ENCODE measurements around the gene NCOR1. TPM values are rescaled to one million over a fixed set of nuclear protein-coding genes. Genes with fewer than 3 reads are reported as not detected.

NCOR1 gene
- total and polyA plus RNA-seq, 2 of the 8 experiments (the other 6 are each of a cell fraction or from before 2014, with no cell fraction given), result 65.4 to 142 TPM

- Histone ChIP-seq H3K4ac (replicated peaks; ENCODE audit: insufficient read length, low read depth, low read length) (no peak overlapping the region), H3K56ac (replicated peaks; ENCODE audit: insufficient read length, low read depth, low read length) (no peak overlapping the region), H3K27ac (ENCODE audit: low read depth, low read length) (no peak overlapping the region), H3K4me3 (ENCODE audit: extremely low read depth in 1 of 4, insufficient read depth in 2 of 4, low read depth in 3 of 4, low read length in 4 of 4) (peak overlapping the region in 1 of 4 experiments; percentile 85; a peak in 1 of 8 replicates), H4K8ac (ENCODE audit: extremely low read depth, insufficient read depth, low read length) (no peak overlapping the region), H4K5ac (ENCODE audit: insufficient read length, low read depth, low read length) (no peak overlapping the region), H2BK5ac (ENCODE audit: low read depth, low read length) (no peak overlapping the region), H4K20me1 (replicated peaks in 1 of 2; ENCODE audit: control insufficient read depth in 1 of 2, insufficient read depth in 2 of 2, low read length in 2 of 2) (peaks cover 3 to 4% of the 10 kb centered on the region in 2 experiments), H3K18ac (ENCODE audit: extremely low read depth, low read length) (no peak overlapping the region), H3K36me3 (ENCODE audit: control insufficient read depth in 2 of 4, insufficient read depth in 4 of 4, low read length in 3 of 4) (peaks cover 8 to 21% (median 17%) of the 10 kb centered on the region in 4 experiments), H3K79me1 (ENCODE audit: low read depth, low read length) (peaks cover 8% of the 10 kb centered on the region), H2BK20ac (ENCODE audit: low read length) (no peak overlapping the region), H3K79me2 (ENCODE audit: control insufficient read depth in 1 of 2, insufficient read depth in 2 of 2, low read length in 2 of 2) (peaks cover 10 to 29% of the 10 kb centered on the region in 2 experiments), H2BK120ac (replicated peaks; ENCODE audit: low read depth, low read length) (no peak overlapping the region), H3K9me3 (ENCODE audit: insufficient read depth in 2 of 2, low read depth in 1 of 2, low read length in 1 of 2) (no peaks in the 10 kb centered on the region; a peak in 1 of 4 replicates), H3K9ac (replicated peaks in 1 of 4; ENCODE audit: extremely low read depth in 1 of 4, low read depth in 3 of 4, low read length in 3 of 4) (no peak overlapping the region), H2AFZ (ENCODE audit: low read length) (no peak overlapping the region), H2BK15ac (ENCODE audit: low read length) (no peak overlapping the region), H3K14ac (ENCODE audit: insufficient read length) (no peak overlapping the region), H3K27me3 (replicated peaks in 1 of 4; ENCODE audit: control insufficient read depth in 3 of 4, extremely low read depth in 1 of 4, insufficient read depth in 3 of 4, low read length in 3 of 4) (no peaks in the 10 kb centered on the region), H2AK5ac (ENCODE audit: low read depth, low read length) (no peak overlapping the region), H3K23ac (ENCODE audit: insufficient read length) (no peak overlapping the region), H4K91ac (replicated peaks; ENCODE audit: insufficient read length, low read length) (no peak overlapping the region), H3K23me2 (ENCODE audit: low read depth, low read length) (peaks cover 4% of the 10 kb centered on the region), H3K4me1 (replicated peaks in 1 of 4; ENCODE audit: control insufficient read depth in 3 of 4, insufficient read depth in 4 of 4, low read length in 3 of 4) (peaks cover 0 to 6% (median 2%) of the 10 kb centered on the region in 4 experiments; a peak in 3 of 7 replicates), H3K4me2 (ENCODE audit: insufficient read depth in 1 of 2, low read depth in 2 of 2, low read length in 2 of 2) (0 out of 4 replicates have a peak overlapping the region, but pooled peaks of 1 of the 2 experiments have one; percentile 50), H2BK12ac (ENCODE audit: low read depth, low read length) (no peak overlapping the region)
- no peak for FAIRE-seq
- WGBS, 2 experiments (ENCODE audit: extremely low coverage in 1 of 2, insufficient coverage in 1 of 2, insufficient read length in 1 of 2, insufficient replicate concordance in 2 of 2, low coverage in 1 of 2, low lambda C conversion rate in 2 of 2, missing lambda C conversion rate in 1 of 2), result 85% methylated on average over 3 of the region's 4 CpGs; no CpG with 5 or more reads in 1 of the 2 experiments
- ChIA-PET CTCF (ENCODE audit: partially characterized antibody) (interaction anchor here (0.9 to 4.6 kb wide), 10 partner anchors 16 to 170 kb away, joined by 3 to 38 read pairs (median 4); partner anchors contain the start of gene ADORA2B), POLR2A (ENCODE audit: partially characterized antibody) (interaction anchor here (1.5 to 4.5 kb wide), 5 partner anchors 11 to 219 kb away, joined by 6 to 41 read pairs (median 14); partner anchors contain the start of genes ADORA2B and PIGL)
- TF ChIP-seq SAP30 (IDR thresholded peaks at IDR 0.05; ENCODE audit: insufficient read depth, insufficient replicate concordance, low read length) (no peak), ATF3 (IDR thresholded peaks at IDR 0.05; ENCODE audit: insufficient read depth, low read depth, low read length) (no peak), TAF7 (optimal IDR thresholded peaks at IDR 0.05; ENCODE audit: borderline replicate concordance, low read depth, low read length) (no peak), TAF1 (IDR thresholded peaks at IDR 0.05; ENCODE audit: low read depth, low read length) (no peak), NANOG (IDR thresholded peaks at IDR 0.05; ENCODE audit: insufficient read depth, low read depth, low read length, poor library complexity, severe bottlenecking) (no peak), RNF2 (IDR thresholded peaks at IDR 0.05; ENCODE audit: borderline replicate concordance, low read depth, low read length, missing control alignments, poor library complexity, severe bottlenecking) (no peak), HDAC2 (IDR thresholded peaks at IDR 0.05; ENCODE audit: borderline replicate concordance in 1 of 2, low read depth in 2 of 2, low read length in 2 of 2) (no peak), TCF12 (IDR thresholded peaks at IDR 0.05; ENCODE audit: low read depth, low read length) (no peak), SIRT6 (IDR thresholded peaks at IDR 0.05; ENCODE audit: low read length) (no peak), BRCA1 (IDR thresholded peaks at IDR 0.05; ENCODE audit: low read depth, low read length) (no peak), CBX8 (IDR thresholded peaks at IDR 0.05; ENCODE audit: borderline replicate concordance, low read depth, low read length) (no peak)
- peak in 1 of 2 experiments; percentile 4 for DNase-seq (ENCODE audit: low read depth in 1 of 2, low spot score in 2 of 2)
These were observed 217.2 kb downstream of the NCOR1 start for GRCh38 chr17:15998031-15998562.
